Panc1 (cell line): ENCODE results near the gene DOCK1. TPM values are rescaled to one million over a fixed set of nuclear protein-coding genes. Genes with fewer than 3 reads are reported as not detected.

Experiments used
- ATAC-seq: fragments of 200-7000 bp; cut with Tn5 transposase; 2 replicates; pipeline ENCODE4 v1.9.1; 2020; ENCODE audit warnings: mild to moderate bottlenecking, moderate library complexity
- BruUV-seq: library from RNA; stranded (reverse); fragments of 400-500 nt; replicated peaks from 2 replicates; lab custom pipeline; 2021; lab: Mats Ljungman, UMichigan
- CTCF ChIA-PET: fragments of 300-600 bp; sonication (Branson Sonifier 250); formaldehyde crosslinking; loops from one replicate; lab custom pipeline; 2022; ENCODE audit warnings: antibody characterized with exemption; lab: Charles Lee
- POLR2A ChIA-PET: fragments of 300-600 bp; sonication (Branson Sonifier 250); formaldehyde crosslinking; loops from one replicate; lab custom pipeline; 2022; ENCODE audit warnings: antibody characterized with exemption; lab: Charles Lee
- DNase-seq: peaks from one replicate; pipeline ENCODE4 v3.0.0-alpha.2; 2010; ENCODE audit warnings: low read depth, low spot score
- H3K27ac ChIP-seq: 2 replicates; pipeline ENCODE4 v1.5.1; 2011; ENCODE audit warnings: mild to moderate bottlenecking, low read length, inconsistent platforms
- H3K27me3 ChIP-seq: fragments of 200-500 bp; sonication (Bioruptor generic); 2 replicates; pipeline ENCODE4 v1.6.0; 2014; ENCODE audit warnings: low read length, inconsistent platforms; ENCODE audit not compliant: control insufficient read depth, insufficient read depth
- H3K36me3 ChIP-seq: fragments of 200-500 bp; sonication (Bioruptor generic); 2 replicates; pipeline ENCODE4 v1.5.1; 2014; ENCODE audit warnings: inconsistent platforms, mild to moderate bottlenecking, low read length, moderate library complexity; ENCODE audit not compliant: control insufficient read depth, insufficient read depth
- H3K4me1 ChIP-seq: 2 replicates; pipeline ENCODE4 v1.5.1; 2011; ENCODE audit warnings: inconsistent platforms, mild to moderate bottlenecking, low read length, moderate library complexity; ENCODE audit not compliant: control insufficient read depth, insufficient read depth
- H3K4me3 ChIP-seq, 2 experiments: 2 replicates each; pipeline ENCODE4 v1.5.1; 2011 to 2012; ENCODE audit warnings: low read depth in 2 of 2, low read length in 2 of 2, mild to moderate bottlenecking in 2 of 2, inconsistent platforms in 1 of 2, moderate library complexity in 1 of 2
- H3K9me3 ChIP-seq: fragments of 200-500 bp; sonication (Bioruptor generic); 2 replicates; pipeline ENCODE4 v1.5.1; 2014; ENCODE audit warnings: low read depth, mild to moderate bottlenecking, inconsistent platforms, low read length, moderate library complexity; ENCODE audit not compliant: control insufficient read depth, insufficient read depth
- POLR2AphosphoS5 ChIP-seq: IDR thresholded peaks from 2 replicates; pipeline ENCODE4 v1.6.1; 2012; ENCODE audit warnings: mild to moderate bottlenecking, low read depth, low read length, moderate library complexity
- REST ChIP-seq, 2 experiments: IDR thresholded peaks; 2 replicates each; pipeline ENCODE4 v1.6.1; 2011 to 2012; ENCODE audit warnings: low read depth in 2 of 2, control low read depth in 1 of 2, low read length in 1 of 2, mild to moderate bottlenecking in 1 of 2, moderate library complexity in 1 of 2; ENCODE audit not compliant: insufficient read depth in 1 of 2
- SIN3A ChIP-seq: IDR thresholded peaks from 2 replicates; pipeline ENCODE4 v1.6.1; 2012; ENCODE audit warnings: low read depth, mild to moderate bottlenecking, low read length, moderate library complexity, borderline replicate concordance; ENCODE audit not compliant: insufficient read depth
- TCF7L2 ChIP-seq: IDR thresholded peaks from 2 replicates; pipeline ENCODE4 v1.6.1; 2011; ENCODE audit warnings: mild to moderate bottlenecking, low read depth, low read length, inconsistent platforms
- in situ Hi-C: cut with HindIII; loops from 2 replicates; pipeline ENCODE4 v1.10.0; 2016; ENCODE audit warnings: low sequenced_read_pairs, low pct_unique_long_range_greater_than_20kb
- intact Hi-C: fragments of 100-400 bp; cut with micrococcal nuclease; formaldehyde crosslinking; loops from one replicate; pipeline ENCODE4 v1.10.0; 2022; ENCODE audit not compliant: unreplicated experiment
- total RNA-seq: library from RNA; stranded (reverse); gene quantifications from one replicate; pipeline ENCODE4 v1.2.1, GENCODE V29; 2021; ENCODE audit not compliant: unreplicated experiment
- TF ChIP-seq, protein P1 (sequence below): fragments of 450-650 bp; IDR thresholded peaks from 2 replicates; pipeline ENCODE4 v1.5.1; 2017; ENCODE audit warnings: mild to moderate bottlenecking

The DOCK1 gene
- total RNA-seq, 1 experiment from 2014 or later = 67.6 TPM

DNA sequence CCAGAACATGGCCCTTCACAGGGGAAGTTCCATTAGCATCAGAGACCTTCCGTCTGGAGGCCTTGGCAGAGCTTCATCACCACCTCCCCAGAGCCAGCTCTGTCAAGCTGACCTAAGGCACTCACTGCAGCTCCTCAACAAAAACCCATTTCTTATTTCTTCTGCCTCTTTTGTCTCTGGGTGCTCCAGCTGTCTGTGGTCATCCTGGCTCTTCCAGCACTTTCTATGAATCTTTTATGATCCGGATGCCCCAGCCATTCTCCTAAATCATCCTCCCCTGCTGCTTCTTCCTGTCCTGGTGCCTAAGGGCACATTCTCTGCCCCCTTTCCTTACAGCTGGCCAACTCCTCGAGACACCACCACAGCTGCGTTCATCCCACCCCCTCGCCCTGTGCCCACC, 462.9 kb downstream of the DOCK1 start:
- no TSS peak for BruUV-seq
- no peak overlapping the region for H3K4me3 ChIP-seq
- H3K27ac ChIP-seq = no peak overlapping the region
- 0 out of 2 replicates have a peak, but pooled peaks cover 4% of the 10 kb centered on the region for H3K36me3 ChIP-seq
- TF ChIP-seq REST (IDR thresholded peaks at IDR 0.05; ENCODE audit: insufficient read depth in 1 of 2, low read depth in 2 of 2, low read length in 1 of 2) (no peak), TCF7L2 (no peak), SIN3A (no peak), POLR2AphosphoS5 (no peak)
- TF ChIP-seq, protein P1, sequence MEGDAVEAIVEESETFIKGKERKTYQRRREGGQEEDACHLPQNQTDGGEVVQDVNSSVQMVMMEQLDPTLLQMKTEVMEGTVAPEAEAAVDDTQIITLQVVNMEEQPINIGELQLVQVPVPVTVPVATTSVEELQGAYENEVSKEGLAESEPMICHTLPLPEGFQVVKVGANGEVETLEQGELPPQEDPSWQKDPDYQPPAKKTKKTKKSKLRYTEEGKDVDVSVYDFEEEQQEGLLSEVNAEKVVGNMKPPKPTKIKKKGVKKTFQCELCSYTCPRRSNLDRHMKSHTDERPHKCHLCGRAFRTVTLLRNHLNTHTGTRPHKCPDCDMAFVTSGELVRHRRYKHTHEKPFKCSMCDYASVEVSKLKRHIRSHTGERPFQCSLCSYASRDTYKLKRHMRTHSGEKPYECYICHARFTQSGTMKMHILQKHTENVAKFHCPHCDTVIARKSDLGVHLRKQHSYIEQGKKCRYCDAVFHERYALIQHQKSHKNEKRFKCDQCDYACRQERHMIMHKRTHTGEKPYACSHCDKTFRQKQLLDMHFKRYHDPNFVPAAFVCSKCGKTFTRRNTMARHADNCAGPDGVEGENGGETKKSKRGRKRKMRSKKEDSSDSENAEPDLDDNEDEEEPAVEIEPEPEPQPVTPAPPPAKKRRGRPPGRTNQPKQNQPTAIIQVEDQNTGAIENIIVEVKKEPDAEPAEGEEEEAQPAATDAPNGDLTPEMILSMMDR = no peak
- ATAC-seq = no peak
- H3K4me1 ChIP-seq = no peaks in the 10 kb centered on the region
- H3K27me3 ChIP-seq = no peaks in the 10 kb centered on the region
- DNase-seq = no peak
- ChIA-PET POLR2A (no interaction called here), CTCF (no interaction called here)
- in situ Hi-C loops (no loop called here), intact Hi-C loops (no loop called here)
- no peaks in the 10 kb centered on the region for H3K9me3 ChIP-seq

- Histone ChIP-seq H3K9me3 (no peaks in the 10 kb centered on the region), H3K4me3 (no peak overlapping the region), H3K27me3 (no peaks in the 10 kb centered on the region), H3K4me1 (no peaks in the 10 kb centered on the region), H3K36me3 (no peaks in the 10 kb centered on the region), H3K27ac (no peak overlapping the region)
- ChIA-PET POLR2A (no interaction called here), CTCF (no interaction called here)
- TF ChIP-seq SIN3A = no peak
- TF ChIP-seq REST (IDR thresholded peaks at IDR 0.05; ENCODE audit: insufficient read depth in 1 of 2, low read depth in 2 of 2, low read length in 1 of 2) = no peak
- no peak for TF ChIP-seq POLR2AphosphoS5
- no peak for TF ChIP-seq TCF7L2
- TF ChIP-seq, protein P1 = no peak
- in situ Hi-C loops (no loop called here), intact Hi-C loops (no loop called here)
- DNase-seq (no peak), ATAC-seq (no peak)
- BruUV-seq = no TSS peak
Observed at GRCh38 chr10:127368929-127369328, 463.7 kb downstream of the DOCK1 start.
